ENCODE measurements around the gene STX2.

GRCh38 chr12:130809791-130810190 lies 29.3 kb downstream of the STX2 start:
- TF ChIP-seq CTCF (IDR thresholded peaks at IDR 0.05; ENCODE audit: low read length) (no peak), EZH2 (optimal IDR thresholded peaks at IDR 0.05; ENCODE audit: low read depth, low read length) (no peak)
